Cardiac fibroblast (primary cell): ENCODE measurements around the gene IFNA17.
"Not testable (repeated sequence)": the region's sequence is repeated elsewhere in the genome, so short reads cannot be mapped to it uniquely, and the experiment has no call there.

Source experiments
- DNase-seq, 2 donors: peaks; one replicate each; pipeline versions ENCODE4 v3.0.0 to v3.0.0-alpha.2; 2010; ENCODE audit warnings: low read depth in 2 of 2
- H3K4me3 ChIP-seq, 2 donors: replicated peaks in 1 of 2; 1 replicate in 1 of 2; 2 replicates in 1 of 2; pipeline ENCODE4 v1.5.1; 2011; ENCODE audit warnings: low read depth in 2 of 2, low read length in 2 of 2, mild to moderate bottlenecking in 2 of 2, moderate library complexity in 1 of 2
- CTCF ChIP-seq: IDR thresholded peaks from one replicate; pipeline ENCODE4 v1.5.1; 2011; ENCODE audit warnings: low read depth, mild to moderate bottlenecking, low read length, inconsistent platforms

IFNA17 gene

DNA sequence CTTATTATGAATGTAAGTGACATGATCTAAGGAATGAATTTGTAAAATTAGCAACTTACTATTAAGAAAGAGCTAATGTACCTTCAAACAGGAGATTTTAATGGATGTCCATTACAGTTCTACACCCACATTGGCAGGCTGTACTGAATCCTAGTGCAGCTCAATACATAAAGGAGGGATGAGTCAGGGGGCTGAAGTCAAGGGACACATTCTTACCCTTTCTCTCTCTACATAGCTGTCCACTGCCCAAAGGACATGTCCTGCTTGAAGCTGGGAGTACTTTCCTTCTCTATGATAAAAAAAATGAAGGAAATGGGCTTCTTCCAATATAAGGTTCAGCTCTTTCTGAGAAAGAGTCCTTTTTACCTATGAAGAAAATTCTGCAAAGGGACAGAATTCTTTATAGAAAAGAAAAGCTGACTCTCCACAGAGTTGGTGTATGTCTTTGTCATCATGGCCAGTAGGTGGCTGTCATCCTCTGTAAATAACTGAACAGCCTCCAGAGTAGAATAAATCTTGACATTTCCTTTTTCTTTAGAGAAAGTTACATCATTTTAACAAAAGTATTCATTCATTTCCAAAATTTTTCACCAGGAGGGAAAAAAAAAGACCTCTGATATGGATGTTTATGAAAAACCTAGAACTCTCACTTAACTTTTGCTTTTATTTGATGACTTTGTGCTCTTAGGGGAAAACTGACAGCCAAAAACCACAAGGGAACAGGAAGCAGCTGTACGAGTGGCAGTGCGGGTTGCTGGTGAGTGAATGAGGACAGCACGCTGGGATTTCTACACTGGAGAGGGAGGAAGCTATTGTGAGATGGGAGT is 24.9 kb upstream of the IFNA17 start:
- TF ChIP-seq CTCF, result peak; percentile 43
- H3K4me3 ChIP-seq, result no peak overlapping the region
- peak; percentile 34 to 51 for DNase-seq

DNA sequence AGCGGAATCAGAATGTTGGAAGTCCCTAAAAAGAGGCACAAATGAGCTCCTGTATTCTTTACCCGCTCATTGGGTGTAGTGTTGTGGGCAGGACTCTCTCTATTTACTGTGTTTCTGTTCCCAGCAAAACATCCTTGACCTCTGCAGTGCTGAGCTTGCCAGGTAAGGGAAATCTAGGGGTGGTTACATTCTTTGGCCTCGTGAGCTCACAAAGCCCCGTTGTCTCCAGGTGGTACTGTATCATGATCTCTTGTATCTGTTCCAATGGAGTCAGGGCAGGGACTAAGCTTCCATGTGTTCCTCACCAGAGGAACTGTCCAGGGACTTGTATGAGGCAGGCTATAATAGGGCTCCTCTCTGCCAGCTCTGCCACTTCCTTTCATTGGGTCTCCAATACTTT is 23.6 kb upstream of the IFNA17 start:
- TF ChIP-seq CTCF, result no peak
- DNase-seq, result no peak

GRCh38 chr9:21251190-21251589 is 23.2 kb upstream of the IFNA17 start:
- TF ChIP-seq CTCF, result no peak
- DNase-seq, result no peak
- no peak overlapping the region for H3K4me3 ChIP-seq

More for the DNA sequence above, 23.6 kb upstream of the IFNA17 start:
- no peak overlapping the region for H3K4me3 ChIP-seq

DNA sequence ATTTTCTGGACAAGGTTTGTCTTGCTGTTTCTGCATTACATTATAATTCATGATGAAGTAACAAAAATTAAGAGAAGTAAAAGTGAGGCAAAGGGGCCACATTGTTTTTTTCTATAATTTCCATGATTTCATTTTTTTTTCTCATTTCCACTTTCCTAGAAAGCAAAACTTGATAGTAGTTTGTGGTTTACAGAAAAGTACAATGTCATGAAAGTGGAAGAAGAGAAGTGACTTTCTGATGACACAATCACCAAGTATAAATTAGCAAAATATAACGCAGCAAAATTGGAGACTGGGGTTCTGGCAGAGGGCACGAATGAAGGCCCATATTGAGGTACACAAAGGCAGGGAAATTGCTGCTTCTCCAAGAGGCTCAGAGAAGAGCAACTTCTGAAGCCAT is 16.8 kb upstream of the IFNA17 start:
- H3K4me3 ChIP-seq, result no peak overlapping the region
- no peak for DNase-seq
- TF ChIP-seq CTCF, result no peak

GRCh38 chr9:21239911-21240310 is 11.9 kb upstream of the IFNA17 start, which contains the start of gene IFNA14:
TSS of gene IFNA14 (minus strand) at chr9:21240005. CDS start at chr9:21239935, 70 bp downstream.
- TF ChIP-seq CTCF, result no peak
- H3K4me3 ChIP-seq, result no peak within 1 kb of the TSS
- DNase-seq, result no peak

- DNase-seq, H3K4me3 ChIP-seq: not testable (repeated sequence)
Measured at GRCh38 chr9:21236360-21236714, 8.3 kb upstream of the IFNA17 start.

DNA sequence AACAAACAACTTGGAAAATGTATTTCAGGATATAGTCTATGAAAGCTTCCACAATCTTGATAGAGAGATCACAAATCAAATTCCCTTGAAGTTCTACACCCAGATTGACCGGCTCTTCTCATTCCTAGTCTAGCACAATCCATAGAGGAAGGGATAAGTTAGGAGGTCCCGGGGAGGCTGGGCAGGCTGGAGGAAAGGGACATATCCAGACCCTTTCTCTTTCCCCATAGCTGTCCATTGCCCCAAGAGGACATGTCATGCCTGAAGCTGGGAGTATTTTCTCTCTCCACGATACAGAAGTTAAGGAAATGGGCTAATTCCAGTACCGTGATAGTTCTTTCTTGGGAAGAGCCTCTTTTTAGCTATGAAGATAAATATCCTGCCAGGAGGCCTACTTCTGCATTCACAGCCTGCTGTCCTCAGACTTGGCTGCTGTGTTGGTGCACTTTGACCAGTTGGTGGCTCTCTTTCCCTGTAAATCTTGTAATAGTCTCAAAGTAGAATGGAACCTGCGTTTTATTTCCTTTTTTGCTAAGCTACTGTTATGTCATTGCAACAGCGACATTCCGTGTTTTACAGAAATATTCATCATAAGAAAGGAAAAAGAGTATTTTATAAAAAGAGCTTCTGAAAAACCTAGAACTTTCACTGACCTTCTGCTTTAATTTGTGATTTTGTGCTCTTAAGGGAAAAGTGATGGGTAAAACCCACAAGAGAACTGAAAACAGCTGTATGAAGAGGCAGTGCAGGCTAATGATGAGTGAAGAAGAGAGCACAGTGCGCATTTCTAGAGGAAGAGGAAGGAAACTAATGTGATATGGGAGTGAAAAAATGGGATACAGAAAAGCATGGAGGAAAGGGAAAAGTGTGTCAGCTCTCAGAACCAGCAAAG is 7.7 kb upstream of the IFNA17 start:
- H3K4me3 ChIP-seq, result not testable (repeated sequence)

More for the DNA sequence above, 7.7 kb upstream of the IFNA17 start:
- peak; percentile 59 to 68 for DNase-seq
- peak; percentile 62 for TF ChIP-seq CTCF
